ENCODE data around the gene AMDHD1.

Gene AMDHD1, protein sequence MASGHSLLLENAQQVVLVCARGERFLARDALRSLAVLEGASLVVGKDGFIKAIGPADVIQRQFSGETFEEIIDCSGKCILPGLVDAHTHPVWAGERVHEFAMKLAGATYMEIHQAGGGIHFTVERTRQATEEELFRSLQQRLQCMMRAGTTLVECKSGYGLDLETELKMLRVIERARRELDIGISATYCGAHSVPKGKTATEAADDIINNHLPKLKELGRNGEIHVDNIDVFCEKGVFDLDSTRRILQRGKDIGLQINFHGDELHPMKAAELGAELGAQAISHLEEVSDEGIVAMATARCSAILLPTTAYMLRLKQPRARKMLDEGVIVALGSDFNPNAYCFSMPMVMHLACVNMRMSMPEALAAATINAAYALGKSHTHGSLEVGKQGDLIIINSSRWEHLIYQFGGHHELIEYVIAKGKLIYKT

DNA sequence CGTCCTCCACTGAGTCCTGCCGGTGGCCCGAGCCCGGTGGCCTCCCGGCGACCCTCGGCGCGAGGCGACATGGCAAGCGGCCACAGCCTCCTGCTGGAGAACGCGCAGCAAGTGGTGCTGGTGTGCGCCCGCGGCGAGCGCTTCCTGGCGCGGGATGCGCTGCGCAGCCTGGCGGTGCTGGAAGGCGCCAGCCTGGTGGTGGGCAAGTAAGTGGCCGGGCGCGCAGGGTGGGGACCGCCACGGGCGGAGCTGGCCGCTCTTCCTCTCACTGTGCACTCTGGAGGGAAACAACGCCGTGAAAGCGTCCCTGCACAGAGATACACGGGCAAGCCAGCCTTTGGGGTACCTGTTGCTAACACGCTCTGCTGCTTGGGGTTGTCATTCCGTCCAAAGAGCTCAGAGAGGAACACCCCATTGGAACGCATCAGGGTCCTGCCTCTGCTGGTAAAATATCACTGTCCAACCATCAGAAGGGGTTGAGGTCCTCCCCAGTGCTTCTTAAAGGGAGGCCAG lies at the start of gene AMDHD1:
AMDHD1 (plus strand) TSS at position 2 of the 513 bp plus-strand sequence; CDS start at position 70, 68 bp downstream.
- no peak for DNase-seq (ENCODE audit: low spot score)
- no peaks in the 10 kb centered on the region for H3K36me3 ChIP-seq (ENCODE audit: low read depth)
- ATAC-seq (ENCODE audit: low read depth) = peak; percentile 73
- H3K4me1 ChIP-seq (ENCODE audit: insufficient read depth, poor library complexity, severe bottlenecking) = no peaks in the 10 kb centered on the region
- no peaks in the 10 kb centered on the region for H3K9me3 ChIP-seq (ENCODE audit: severe bottlenecking)
- H3K27me3 ChIP-seq (ENCODE audit: insufficient read depth, poor library complexity, severe bottlenecking) = no peaks in the 10 kb centered on the region
- H3K4me3 ChIP-seq (ENCODE audit: severe bottlenecking) = peak within 1 kb of the TSS; percentile 66
- TF ChIP-seq, protein P1, sequence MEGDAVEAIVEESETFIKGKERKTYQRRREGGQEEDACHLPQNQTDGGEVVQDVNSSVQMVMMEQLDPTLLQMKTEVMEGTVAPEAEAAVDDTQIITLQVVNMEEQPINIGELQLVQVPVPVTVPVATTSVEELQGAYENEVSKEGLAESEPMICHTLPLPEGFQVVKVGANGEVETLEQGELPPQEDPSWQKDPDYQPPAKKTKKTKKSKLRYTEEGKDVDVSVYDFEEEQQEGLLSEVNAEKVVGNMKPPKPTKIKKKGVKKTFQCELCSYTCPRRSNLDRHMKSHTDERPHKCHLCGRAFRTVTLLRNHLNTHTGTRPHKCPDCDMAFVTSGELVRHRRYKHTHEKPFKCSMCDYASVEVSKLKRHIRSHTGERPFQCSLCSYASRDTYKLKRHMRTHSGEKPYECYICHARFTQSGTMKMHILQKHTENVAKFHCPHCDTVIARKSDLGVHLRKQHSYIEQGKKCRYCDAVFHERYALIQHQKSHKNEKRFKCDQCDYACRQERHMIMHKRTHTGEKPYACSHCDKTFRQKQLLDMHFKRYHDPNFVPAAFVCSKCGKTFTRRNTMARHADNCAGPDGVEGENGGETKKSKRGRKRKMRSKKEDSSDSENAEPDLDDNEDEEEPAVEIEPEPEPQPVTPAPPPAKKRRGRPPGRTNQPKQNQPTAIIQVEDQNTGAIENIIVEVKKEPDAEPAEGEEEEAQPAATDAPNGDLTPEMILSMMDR (IDR thresholded peaks at IDR 0.05; ENCODE audit: poor library complexity, severe bottlenecking) = peak; percentile 21
- H3K27ac ChIP-seq (ENCODE audit: poor library complexity, severe bottlenecking) = peak within 1 kb of the TSS; percentile 50

DNA sequence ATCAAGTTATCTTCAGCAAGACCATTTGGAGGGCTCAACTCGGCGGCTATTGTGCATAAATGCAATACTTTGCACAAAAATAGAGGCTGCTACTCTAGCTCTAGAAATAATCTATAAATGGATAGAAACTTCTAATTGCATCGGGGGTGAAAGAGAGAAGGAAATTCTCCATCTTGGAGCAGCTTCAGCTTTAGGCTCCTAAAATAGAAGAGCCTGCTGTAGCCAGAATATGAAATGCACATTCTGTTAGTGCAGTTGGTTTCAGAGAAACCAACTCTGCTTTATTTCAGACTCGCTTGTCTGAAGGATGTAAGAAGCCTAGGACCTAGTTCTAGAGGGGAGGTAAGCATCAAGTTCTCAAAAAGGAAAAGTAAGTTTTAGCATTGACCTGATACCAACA lies 46.3 kb upstream of the AMDHD1 start:
- Histone ChIP-seq H3K27ac (ENCODE audit: poor library complexity, severe bottlenecking) (no peak overlapping the region), H3K27me3 (ENCODE audit: insufficient read depth, poor library complexity, severe bottlenecking) (no peaks in the 10 kb centered on the region), H3K9me3 (ENCODE audit: severe bottlenecking) (no peaks in the 10 kb centered on the region), H3K4me3 (ENCODE audit: severe bottlenecking) (no peak overlapping the region), H3K4me1 (ENCODE audit: insufficient read depth, poor library complexity, severe bottlenecking) (no peaks in the 10 kb centered on the region), H3K36me3 (ENCODE audit: low read depth) (no peaks in the 10 kb centered on the region)
- no peak for DNase-seq (ENCODE audit: low spot score)
- ATAC-seq (ENCODE audit: low read depth) = no peak
- TF ChIP-seq, protein P1 (IDR thresholded peaks at IDR 0.05; ENCODE audit: poor library complexity, severe bottlenecking) = no peak

DNA sequence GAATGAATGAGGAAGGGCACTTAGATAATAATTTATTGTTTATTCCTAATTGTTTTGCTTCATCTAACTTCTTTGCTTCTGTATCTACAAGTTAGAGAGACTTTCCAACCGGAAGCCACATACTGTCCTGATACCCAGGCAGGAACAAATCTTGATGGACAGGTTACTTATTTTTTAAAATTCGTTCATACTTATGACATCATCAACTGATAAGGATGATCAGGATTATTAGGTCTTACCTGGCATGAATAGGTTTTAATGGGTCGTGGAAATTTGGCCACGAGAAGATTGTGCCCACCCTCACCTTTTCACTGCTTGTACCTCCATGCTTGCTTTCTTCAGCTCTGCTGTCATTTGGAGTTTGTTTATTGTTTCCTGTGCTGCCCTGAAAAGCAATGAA lies 45.0 kb upstream of the AMDHD1 start:
- ATAC-seq (ENCODE audit: low read depth) (no peak), DNase-seq (ENCODE audit: low spot score) (no peak)
- no peaks in the 10 kb centered on the region for H3K4me1 ChIP-seq (ENCODE audit: insufficient read depth, poor library complexity, severe bottlenecking)
- H3K27me3 ChIP-seq (ENCODE audit: insufficient read depth, poor library complexity, severe bottlenecking) = no peaks in the 10 kb centered on the region
- TF ChIP-seq, protein P1 (IDR thresholded peaks at IDR 0.05; ENCODE audit: poor library complexity, severe bottlenecking) = no peak
- no peaks in the 10 kb centered on the region for H3K36me3 ChIP-seq (ENCODE audit: low read depth)
- H3K27ac ChIP-seq (ENCODE audit: poor library complexity, severe bottlenecking) = no peak overlapping the region
- no peaks in the 10 kb centered on the region for H3K9me3 ChIP-seq (ENCODE audit: severe bottlenecking)
- no peak overlapping the region for H3K4me3 ChIP-seq (ENCODE audit: severe bottlenecking)

DNA sequence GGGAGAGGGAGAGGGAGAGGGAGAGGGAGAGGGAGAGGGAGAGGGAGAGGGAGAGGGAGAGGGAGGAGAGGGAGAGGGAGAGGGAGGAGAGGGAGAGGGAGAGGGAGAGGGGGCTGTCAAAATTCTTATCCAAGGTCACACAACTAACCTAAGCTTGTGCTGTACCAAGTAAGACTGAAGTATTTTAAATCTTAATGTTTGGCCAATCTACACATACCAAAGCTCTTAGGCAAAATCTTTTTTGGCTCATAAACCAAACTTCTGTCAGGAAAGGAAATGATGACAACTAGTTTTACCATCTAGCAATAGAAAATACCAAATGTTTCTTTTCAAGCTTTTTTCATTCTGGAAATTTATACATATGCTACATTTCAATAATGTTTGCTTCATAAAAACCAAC lies 34.6 kb upstream of the AMDHD1 start:
- Histone ChIP-seq H3K27me3 (ENCODE audit: insufficient read depth, poor library complexity, severe bottlenecking) (peaks cover 18% of the 10 kb centered on the region), H3K27ac (ENCODE audit: poor library complexity, severe bottlenecking) (no peak overlapping the region), H3K4me3 (ENCODE audit: severe bottlenecking) (no peak overlapping the region), H3K9me3 (ENCODE audit: severe bottlenecking) (no peaks in the 10 kb centered on the region), H3K4me1 (ENCODE audit: insufficient read depth, poor library complexity, severe bottlenecking) (no peaks in the 10 kb centered on the region), H3K36me3 (ENCODE audit: low read depth) (no peaks in the 10 kb centered on the region)
- peak; percentile 27; the same call in 1 of the 3 replicates for ATAC-seq (ENCODE audit: low read depth)
- DNase-seq (ENCODE audit: low spot score) = no peak
- TF ChIP-seq, protein P1 (IDR thresholded peaks at IDR 0.05; ENCODE audit: poor library complexity, severe bottlenecking) = no peak

DNA sequence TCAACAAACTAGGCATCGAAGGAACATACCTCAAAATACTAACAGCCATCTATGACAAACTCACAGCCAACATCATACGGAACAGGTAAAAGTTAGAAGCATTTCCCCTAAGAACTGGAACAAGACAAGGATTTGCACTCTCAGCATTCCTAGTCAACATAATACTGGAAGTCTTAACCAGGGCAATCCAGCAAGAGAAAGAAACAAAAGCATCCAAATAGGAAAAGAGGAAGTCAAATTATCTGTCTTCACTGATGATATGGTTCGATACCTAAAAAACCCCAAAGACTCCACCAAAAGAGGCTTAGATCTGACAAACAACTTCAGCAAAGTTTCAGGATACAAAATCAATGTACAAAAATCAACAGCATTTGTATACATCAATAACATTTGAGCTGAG lies 33.3 kb upstream of the AMDHD1 start:
- H3K4me1 ChIP-seq (ENCODE audit: insufficient read depth, poor library complexity, severe bottlenecking) = no peaks in the 10 kb centered on the region
- no peak overlapping the region for H3K4me3 ChIP-seq (ENCODE audit: severe bottlenecking)
- ATAC-seq (ENCODE audit: low read depth) (no peak), DNase-seq (ENCODE audit: low spot score) (no peak)
- H3K27ac ChIP-seq (ENCODE audit: poor library complexity, severe bottlenecking) = no peak overlapping the region
- peaks cover 18% of the 10 kb centered on the region for H3K27me3 ChIP-seq (ENCODE audit: insufficient read depth, poor library complexity, severe bottlenecking)
- no peaks in the 10 kb centered on the region for H3K36me3 ChIP-seq (ENCODE audit: low read depth)
- no peaks in the 10 kb centered on the region for H3K9me3 ChIP-seq (ENCODE audit: severe bottlenecking)
- TF ChIP-seq, protein P1 (IDR thresholded peaks at IDR 0.05; ENCODE audit: poor library complexity, severe bottlenecking) = no peak

All from RWPE2 (cell line).